HG02610 (cell line): Measurements from ENCODE around the gene ZNF280A.
"Not testable (repeated sequence)": the region's sequence is repeated elsewhere in the genome, so short reads cannot be mapped to it uniquely, and the experiment has no call there.

Experiments
- ATAC-seq: cut with Tn5 transposase; IDR thresholded peaks from one replicate; pipeline ENCODE4 v1.9.1; 2021; ENCODE audit warnings: mild to moderate bottlenecking, moderate library complexity; ENCODE audit not compliant: unreplicated experiment

The ZNF280A gene

DNA sequence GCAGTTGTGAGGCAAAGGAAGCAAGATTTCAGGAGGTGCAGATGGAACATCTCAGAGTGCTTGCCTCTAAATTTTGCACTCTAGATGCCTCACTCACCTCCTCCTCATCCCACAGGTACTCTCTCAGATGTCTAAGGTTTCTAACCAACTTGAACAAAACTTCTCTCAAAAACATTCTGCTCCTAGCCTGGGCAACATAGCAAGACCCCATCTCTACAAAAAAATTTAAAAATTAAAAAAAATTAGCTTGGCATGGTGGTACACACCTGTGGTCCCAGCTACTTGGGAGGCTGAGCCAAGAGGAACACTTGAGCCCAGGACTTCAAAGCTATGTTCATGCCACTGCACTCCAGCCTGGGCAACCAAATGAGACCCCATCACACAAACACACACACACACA lies 4.2 kb downstream of the ZNF280A start:
- no peak for ATAC-seq

DNA sequence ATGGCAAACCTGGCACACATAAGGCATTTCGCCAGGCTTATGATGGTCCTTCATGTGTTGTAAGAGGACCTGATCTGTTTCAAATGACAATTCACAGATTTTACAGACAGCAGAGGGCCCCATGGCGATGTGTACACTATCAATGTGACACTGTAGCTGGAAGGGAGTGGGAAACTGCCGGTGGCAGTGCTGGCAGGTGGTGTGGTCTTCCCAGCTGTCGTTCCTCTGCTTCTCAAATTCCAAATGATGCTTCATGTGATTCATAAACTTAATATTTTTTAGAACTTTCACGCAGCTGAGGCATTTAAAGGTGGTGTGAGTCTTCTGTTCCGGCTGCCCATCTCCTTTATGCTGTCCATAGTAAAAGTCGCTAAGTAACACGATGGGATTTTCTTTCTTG lies 5.6 kb downstream of the ZNF280A start:
- ATAC-seq, result not testable (repeated sequence)

DNA sequence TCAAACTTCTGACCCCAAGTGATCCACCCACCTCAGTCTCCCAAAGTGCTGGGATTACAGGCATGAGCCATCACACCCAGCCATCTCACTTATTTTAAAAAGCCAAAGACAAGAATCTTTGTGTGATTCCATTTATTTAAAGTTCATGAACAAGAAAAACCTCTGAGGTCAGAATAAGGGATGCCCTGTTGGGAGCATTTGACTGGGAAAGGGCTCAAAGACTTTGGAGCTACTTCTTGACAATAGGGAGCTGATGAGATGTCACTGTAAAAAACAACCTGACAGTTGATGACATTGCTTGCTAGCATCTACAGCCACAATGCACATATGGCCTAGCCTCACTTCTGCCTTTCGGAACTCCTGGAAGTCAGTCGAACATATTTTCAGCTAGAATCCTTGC lies 6.5 kb downstream of the ZNF280A start:
- no peak for ATAC-seq

DNA sequence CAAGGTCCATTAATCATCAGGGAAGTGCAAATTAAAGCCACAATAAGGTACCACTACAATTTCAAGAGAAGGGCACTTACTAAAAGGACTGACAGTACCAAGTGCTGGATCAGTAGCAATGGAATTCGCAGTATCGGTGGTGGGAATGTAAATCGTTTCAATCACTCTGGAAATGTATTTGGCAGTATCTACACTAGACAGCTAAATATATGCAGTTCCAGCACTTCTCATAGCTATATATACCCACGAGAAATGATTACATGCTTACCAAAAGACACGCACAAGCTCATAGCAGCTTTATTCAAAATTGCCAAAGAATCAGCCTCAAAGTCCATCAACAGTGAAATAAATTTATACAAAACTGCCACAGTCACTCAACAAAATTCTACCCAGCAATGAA lies 7.1 kb downstream of the ZNF280A start:
- ATAC-seq, result no peak

DNA sequence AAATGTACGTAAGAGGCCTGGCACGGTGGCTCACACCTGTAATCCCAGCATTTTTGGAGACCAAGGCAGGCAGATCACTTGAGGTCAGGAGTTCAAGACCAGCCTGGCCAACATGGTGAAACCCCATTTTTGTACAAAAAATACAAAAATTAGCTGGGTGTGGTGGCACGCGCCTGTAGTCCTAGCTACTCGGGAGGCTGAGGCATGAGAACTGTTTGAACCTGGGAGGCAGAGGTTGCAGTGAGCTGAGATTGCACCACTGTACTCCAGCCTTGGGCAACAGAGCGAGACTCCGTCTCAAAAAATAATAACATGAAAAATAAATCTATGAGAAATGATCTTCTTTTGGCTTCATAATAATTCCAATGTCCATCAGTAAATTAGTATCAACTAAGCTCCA lies 9.2 kb downstream of the ZNF280A start:
- ATAC-seq, result not testable (repeated sequence)

DNA sequence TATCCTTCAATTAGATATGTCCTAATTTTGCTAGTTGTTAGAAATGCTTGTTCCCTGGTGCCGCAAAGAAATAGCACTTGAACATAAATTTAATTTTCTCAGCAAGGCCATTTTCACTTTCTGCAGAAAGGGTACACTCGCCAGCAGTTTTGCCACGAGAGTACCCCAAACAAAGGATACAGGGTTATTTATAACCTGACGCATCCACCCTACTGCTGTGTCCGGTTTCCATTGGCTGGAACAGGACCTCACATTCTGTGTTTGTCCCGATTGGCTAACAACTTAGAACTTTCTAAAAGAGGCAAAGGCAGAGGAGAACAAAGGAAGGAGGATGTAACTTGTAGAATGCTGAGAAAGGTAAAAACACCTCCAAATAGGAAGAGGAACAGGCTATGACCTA lies 10.2 kb downstream of the ZNF280A start:
- not testable (repeated sequence) for ATAC-seq

DNA sequence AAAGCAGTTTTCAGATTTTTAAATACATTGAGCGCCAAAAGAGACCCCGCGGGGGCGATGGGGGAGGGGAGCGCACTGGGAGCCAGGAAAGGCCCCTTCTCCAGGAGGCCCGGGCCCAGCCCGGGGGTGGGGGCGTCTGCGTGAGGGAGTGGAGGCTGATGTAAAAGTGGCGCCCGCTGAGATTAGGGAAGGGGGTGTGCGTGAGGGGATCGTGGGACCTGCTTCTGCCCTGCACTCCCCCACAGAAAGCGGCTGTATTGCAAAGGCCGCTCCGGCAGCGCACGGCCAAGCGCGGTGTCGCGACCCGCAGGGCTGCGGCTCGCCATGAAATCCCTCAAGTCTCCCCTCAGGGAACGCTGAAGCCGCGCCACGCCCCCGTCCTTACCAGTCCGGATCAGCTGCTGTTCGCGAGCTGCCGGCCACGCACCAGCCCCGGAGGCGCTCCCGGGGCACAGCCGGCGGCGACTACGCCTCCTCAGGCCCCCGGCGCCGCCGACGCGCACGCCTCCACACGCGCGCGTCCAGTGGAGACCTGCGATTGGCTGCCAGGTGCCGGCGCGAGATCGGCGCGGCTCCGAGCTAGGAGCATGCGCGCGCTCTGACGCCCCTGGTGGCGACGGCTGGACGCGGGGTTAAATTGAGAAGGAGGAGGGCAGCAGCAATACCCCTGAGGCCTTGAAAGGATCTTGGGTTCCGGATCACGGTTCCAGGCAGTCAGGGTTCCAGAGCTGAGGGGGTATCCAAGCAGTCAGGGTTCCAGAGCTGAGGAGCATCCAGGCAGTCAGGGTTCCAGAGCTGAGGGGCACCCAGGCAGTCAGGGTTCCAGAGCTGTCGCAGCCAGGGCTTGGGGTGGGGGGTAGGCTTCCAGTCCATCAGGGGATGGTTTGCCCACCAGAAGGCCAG lies 11.5 kb downstream of the ZNF280A start, which contains the start of gene ZNF280B:
ZNF280B (minus strand) TSS at position 469 of the 903 bp plus-strand sequence. CDS start 19,344 bp downstream, outside the sequence.
- ATAC-seq, result peak; percentile 91

DNA sequence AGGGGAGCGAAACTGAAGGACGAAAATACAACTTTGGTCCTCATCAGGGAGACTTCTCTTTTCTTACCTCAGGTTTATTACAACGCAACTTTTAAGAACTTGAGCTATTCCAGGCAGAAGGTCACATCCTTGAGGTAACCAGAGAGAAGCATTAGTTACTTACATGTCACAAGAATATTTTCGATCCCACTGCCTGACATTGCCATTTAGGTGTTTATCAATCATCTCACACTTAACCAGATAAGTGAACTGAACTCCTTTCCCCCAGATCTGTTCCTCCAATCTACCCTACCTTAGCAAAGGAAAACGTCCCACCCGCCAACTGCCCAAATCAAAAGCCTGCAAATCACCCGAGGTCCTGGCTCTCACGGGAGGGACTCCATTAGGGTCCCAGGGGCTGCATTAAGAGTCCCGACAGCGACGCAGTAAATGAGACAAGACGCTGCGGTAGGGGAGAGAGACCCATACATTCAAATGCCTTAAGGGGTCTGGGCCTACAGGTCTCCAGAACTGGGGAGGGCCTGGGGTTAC lies 12.3 kb downstream of the ZNF280A start:
- ATAC-seq, result no peak

DNA sequence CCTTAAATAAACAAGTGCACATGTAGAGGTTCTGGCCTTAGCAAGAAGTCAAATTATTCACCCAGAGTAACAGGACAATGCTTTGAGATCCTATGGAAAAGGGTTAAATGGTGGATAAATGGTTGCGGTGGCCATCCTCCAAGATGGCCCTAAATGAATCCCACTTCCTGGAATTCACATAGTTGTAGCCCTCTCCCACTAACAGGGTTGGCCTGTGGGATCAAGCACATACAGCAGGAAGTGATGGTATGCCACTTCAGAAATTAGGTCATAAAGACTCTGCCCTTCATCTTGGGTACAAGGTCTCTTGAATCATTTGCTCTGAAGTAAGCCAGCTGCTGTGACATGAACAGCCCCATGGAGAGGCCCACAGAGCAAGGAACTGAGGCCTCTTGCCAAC lies 13.3 kb downstream of the ZNF280A start:
- ATAC-seq, result no peak

DNA sequence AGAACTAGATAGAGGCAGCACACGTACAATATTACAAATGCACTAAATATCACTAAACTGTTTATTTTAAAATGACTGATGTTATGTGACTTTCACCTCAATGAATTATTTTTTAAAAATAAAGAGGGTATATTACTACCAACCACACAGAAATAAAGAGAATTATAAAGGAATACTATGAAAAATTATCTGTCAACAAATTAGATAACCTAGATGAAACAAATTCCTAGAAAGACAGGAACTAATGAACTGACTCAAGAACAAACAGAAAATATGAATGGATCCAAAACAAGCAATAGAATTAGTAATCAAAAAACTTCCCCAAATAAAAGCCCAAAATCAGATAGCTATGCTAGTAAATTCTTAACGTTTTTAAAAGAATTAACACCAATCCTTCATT lies 21.8 kb downstream of the ZNF280A start:
- no peak for ATAC-seq

DNA sequence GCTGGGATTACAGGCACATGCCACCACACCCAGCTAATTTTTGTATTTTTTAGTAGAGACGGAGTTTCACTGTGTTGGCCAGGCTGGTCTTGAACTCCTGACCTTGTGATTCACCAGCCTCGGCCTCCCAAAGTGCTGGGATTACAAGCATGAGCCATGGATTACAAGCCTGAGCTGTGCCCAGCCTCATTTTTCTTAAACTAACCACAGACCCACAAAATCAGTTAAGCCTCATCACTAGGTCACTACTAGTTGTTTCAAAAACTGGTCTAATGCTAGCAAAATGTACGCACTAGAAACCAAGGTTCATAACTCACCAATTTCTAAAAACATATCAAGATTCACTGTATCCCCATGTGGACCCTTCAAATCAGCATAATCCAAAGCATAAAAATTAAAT lies 28.5 kb downstream of the ZNF280A start:
- ATAC-seq, result not testable (repeated sequence)

DNA sequence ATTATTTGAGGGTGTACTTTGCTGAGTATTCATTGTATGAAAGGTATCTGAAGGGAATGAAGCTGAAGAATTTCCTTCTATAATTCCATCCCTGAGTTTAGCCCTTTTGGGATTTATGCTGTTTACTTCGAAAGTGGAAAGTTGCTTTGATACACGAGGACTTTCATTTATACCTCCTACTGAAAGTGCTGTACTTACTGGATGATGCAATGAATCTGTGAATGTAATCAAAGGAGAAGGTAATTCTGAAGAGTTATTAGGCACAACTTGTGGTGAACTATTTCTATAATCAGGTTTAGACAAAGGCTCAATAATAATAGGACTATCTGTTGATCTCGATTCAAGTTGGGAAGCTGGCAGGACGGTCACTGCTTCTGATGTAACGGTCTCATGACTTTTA lies 31.3 kb downstream of the ZNF280A start:
- ATAC-seq, result no peak

DNA sequence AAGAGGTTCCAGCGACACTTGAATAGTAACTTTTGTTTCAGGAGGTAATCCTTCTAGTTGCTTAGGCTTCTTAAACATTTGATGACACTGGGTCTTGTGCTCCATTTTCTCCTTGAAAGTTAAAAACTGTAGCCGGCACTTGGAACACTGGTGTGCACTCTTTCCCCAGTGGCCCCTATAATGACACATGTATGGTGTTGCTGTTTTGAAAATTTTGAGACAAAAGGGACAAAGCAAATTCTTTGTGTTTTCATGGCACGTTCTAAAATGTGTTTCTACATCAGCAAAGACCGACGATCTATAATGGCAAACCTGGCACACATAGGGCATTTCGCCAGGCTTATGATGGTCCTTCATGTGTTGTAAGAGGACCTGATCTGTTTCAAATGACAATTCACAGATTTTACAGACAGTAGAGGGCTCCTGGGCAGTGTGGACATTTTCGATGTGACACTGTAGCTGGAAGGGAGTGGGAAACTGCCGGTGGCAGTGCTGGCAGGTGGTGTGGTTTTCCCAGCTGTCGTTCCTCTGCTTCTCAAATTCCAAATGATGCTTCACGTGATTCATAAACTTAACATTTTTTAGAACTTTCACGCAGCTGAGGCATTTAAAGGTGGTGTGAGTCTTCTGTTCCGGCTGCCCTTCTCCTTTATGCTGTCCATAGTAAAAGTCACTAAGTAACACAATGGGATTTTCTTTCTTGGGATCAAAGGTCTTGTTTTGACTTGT lies 32.0 kb downstream of the ZNF280A start:
- no peak for ATAC-seq

DNA sequence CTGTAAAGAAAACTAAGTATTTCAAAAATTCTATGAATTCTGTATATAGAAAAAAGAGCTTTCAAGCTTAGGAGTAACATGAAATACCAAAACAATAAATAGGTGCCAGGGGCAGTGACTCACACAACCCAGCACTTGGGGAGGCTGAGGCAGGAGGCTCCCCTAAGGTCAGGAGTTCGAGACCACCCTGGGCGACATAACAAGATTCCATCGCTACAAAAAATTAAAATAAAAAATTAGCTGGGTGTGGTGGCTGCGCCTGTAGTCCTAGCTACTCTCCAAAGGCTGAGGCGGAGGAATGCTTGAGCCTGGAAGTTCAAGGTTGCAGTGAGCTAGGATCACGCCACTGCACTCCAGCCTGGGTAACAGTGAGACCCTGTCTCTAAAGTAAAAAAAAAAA lies 33.0 kb downstream of the ZNF280A start:
- ATAC-seq, result no peak

DNA sequence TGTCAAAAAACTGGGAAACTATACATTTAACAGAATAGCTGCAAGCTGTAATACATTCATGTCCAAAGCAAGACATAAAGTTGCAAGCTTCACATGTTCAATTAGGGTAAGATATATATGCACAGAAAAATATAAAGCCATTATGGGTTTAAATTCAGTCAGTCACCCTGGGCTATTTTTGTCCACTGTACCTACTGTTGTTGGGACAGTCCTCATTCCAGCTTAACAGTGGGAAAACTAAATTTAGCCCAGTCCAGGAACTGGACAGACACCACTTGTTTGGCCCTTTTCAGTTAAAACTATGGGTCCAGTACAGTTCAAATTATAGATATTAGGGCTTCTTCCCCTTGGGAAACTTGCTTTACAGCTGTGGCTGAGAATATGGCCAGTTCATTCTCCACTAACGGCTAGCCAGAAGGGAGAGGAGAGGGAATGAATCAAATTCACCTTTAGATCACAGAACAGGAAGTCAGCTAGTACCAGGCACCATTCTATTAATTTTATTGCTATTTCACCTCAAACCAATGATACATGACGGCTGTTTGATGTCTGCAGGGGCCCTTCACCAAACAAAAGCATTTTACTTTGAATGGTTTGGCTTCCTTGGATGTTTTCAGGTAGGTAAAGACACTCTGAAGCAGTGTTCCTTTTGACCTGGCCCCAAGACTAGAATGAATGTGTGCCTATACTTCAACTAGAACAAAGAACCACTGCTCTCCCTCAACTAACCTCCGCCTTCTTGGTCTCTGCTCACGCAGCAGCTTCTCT lies 33.8 kb downstream of the ZNF280A start:
- ATAC-seq, result no peak

DNA sequence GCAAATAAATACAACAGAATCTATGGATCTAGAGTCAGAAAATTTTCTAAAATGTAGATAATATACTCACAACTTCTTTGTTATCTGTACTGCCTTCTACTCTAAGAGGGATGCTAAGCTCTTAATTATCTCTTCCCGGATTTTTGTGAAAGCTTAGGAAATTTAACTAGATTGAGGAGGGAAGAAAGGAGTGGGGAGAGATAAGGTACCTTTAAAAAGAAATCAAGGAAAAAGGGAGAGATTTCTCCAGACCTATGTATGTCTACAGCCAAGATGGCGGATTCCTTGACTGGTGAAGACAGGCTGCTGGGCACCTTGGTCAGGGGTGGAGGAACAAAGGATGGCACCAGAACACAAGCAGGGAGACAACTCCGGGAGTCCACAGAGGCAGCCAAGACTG lies 34.5 kb downstream of the ZNF280A start:
- no peak for ATAC-seq

DNA sequence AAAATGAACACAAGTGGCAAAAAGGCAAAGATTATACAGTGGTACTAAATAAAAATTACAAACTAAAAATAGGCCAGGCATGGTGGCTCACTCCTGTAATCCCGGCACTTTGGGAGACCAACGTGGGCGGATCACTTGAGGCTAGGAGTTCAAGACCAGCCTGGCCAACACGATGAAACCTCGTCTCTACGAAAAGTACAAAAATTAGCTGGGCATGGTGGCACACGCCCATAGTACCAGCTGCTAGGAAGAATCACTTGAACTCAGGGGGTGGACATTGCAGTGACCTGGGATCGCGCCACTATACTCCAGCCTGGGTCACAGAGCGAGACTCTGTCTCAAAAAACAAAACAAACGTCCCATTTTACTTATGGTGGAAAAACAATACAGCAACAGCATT lies 36.0 kb downstream of the ZNF280A start:
- ATAC-seq, result no peak

DNA sequence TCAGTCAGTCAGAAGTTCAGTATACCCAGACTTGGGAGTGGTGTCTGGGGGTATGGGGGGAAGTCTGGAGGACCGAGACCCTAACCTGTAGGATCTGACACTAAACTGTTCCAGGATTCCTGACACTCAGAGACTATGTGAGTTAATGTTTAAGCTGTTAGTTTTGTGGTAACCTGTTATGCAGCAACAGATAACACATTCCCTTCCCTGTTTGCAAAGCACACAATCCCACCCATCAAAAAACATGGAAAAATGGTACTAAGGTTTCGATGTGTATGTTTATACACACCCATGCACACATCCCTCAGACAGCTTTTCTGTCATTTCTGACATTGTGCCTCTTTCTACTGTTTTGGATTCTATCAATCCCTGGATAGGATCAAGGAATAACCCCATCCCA lies 39.1 kb downstream of the ZNF280A start:
- ATAC-seq, result no peak

DNA sequence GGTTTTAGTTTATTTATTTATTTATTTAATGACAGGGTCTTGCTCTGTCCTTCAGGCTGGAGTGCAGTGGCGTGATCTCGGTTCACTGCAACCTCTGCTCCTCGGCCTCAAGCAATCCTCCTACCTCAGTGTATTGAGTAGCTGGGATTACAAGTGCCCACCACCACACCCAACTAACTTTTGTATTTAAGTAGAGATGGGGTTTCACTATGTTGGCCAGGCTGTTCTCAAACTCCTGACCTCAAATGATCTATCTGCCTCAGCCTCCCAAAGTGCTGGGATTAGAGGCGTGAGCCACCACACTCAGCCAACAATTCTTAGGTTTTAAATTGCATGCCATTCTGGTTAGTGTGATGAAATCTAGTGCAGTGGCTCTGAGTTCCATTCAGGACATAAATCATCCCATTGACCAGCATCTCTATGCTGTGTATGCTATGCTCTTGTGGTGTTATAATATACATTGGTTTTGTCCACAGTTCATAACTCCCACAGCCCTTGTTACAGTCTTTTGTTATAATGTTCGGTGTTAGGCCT lies 40.0 kb downstream of the ZNF280A start:
- no peak for ATAC-seq

DNA sequence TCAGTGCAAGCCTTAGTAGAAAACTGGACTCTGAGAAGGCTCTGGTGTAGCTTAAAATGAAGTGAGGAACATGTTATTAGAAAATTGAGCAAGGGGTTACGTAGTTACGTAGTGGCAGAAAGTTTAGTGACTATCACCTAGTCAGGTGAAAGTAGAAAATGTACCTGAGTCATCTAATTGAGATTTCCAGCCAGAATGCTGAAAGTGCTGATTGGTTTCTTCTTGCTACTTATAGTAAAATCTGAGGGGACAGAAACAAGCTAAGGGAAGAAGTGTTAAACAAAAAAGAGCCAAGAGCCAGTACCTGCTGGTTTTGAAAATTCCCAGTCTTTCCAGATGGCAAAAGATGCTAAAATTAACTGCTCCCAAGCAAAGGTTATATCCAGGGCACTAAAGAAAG lies 41.0 kb downstream of the ZNF280A start:
- no peak for ATAC-seq

DNA sequence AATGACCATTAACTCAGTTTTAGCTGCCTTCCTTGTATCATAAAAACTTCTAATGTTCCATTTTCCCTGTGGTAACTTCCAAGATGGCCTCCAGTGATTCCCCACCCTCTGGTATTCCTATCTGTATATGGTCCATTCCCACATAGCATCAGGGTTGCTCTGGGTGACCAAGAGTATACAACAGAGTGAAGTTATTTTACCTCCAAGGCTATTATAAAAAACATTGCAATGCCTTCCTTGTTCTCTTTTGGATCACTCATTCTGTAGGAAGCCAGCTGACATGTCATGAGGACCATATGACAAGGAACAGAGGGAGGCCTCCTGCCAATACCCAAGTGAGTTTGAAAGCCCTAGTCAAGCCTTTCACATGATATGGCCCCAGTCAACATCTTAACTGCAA lies 41.6 kb downstream of the ZNF280A start:
- no peak for ATAC-seq
